ENCODE measurements around the gene ZNF518B.

DNA sequence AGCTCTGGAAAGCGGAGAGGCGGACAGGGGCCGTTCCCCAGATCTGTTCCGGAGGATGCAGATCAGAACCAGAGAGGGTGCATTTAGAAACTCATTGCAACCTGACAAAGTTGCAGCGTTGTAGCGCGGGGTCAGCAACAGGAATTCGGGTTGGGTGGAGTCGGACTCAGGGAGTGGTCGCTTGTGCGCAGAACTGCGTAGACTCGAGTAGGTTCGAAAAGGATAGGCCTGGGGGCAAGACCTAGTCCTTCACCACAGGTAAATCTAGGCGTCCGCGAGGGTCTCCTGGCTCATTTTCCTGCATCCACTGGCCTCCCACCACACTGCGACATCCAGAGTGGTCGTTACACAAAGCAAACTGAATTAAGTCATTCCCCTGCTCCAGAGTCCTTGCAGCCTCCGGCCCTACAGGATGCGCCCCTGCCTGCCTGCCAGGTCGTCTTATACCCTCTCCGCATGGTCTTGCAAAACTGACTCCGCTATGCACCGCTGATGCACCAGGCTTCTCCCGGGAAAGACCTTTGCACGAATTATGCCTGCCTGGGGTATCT is 4.7 kb upstream of the ZNF518B start:
- TF ChIP-seq, protein P1, sequence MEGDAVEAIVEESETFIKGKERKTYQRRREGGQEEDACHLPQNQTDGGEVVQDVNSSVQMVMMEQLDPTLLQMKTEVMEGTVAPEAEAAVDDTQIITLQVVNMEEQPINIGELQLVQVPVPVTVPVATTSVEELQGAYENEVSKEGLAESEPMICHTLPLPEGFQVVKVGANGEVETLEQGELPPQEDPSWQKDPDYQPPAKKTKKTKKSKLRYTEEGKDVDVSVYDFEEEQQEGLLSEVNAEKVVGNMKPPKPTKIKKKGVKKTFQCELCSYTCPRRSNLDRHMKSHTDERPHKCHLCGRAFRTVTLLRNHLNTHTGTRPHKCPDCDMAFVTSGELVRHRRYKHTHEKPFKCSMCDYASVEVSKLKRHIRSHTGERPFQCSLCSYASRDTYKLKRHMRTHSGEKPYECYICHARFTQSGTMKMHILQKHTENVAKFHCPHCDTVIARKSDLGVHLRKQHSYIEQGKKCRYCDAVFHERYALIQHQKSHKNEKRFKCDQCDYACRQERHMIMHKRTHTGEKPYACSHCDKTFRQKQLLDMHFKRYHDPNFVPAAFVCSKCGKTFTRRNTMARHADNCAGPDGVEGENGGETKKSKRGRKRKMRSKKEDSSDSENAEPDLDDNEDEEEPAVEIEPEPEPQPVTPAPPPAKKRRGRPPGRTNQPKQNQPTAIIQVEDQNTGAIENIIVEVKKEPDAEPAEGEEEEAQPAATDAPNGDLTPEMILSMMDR (IDR thresholded peaks at IDR 0.05; ENCODE audit: extremely low read depth in 1 of 2, insufficient read depth in 1 of 2, low read depth in 1 of 2, low read length in 2 of 2): no peak
- no peak for TF ChIP-seq POLR2A (IDR thresholded peaks at IDR 0.05; ENCODE audit: low read depth, low read length)
- TF ChIP-seq, protein P2, sequence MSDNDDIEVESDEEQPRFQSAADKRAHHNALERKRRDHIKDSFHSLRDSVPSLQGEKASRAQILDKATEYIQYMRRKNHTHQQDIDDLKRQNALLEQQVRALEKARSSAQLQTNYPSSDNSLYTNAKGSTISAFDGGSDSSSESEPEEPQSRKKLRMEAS (IDR thresholded peaks at IDR 0.05; ENCODE audit: insufficient read depth, insufficient read length): no peak
- peak; percentile 12 for TF ChIP-seq EZH2 (IDR thresholded peaks at IDR 0.05; ENCODE audit: borderline replicate concordance, low read depth, low read length, severe bottlenecking)

Measured in endothelial cell of umbilical vein (primary cell).